ENCODE results near the gene SLC6A3.
"Not testable (repeated sequence)": the region's sequence is repeated elsewhere in the genome, so short reads cannot be mapped to it uniquely, and the experiment has no call there.

SLC6A3 gene

DNA sequence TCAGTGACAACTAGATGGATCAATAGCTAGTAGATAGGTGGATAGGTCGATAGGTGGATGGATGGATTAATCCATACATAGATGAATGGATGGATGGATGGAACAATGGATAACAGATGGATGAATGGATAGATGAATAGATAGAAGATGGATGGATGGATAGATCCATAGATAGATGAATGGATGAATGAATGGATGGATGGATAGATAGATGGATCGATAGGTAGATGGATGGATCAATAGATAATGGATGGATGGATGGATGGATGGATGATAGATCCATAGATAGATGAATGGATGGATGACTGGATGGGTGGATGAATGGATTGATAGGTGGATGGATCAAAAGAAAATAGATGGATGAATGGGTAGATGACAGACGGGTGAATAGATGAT, 5.1 kb downstream of the SLC6A3 start:
- DNase-seq (ENCODE audit: low spot score): no peak

DNA sequence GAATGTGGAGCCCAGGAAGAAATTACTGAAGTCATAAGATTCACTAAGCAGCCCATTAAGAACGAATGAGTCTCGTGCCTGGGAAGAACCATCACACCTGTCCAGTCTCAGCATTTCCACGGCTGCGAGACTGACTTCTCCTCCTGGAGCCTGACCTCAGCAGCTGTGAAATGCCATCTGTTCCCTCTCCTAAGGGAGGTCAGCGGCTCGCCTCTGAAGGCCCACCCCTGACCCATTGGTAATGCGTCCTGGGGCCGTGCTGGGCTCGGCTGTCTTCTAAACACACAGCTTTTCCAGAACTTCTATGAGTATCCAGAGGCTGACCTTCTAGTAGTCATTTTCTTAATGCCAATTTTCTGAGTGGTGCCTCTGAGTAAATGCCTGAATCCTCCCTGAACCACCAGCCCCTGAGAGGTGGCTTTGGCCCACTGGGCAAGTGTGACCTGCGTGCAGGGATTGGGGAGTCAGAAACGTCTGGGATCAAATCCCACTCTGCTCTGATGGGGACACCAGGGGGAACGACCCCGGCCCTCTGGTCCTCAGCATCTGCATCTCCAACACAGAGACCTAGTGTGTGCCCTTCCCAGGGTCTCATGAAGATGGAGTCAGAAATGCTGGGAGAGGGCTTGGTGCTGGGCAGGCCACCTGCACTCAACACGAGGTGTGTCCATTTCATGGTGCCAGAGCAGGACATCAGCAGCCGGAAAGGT, 5.7 kb downstream of the SLC6A3 start:
- no peak for DNase-seq (ENCODE audit: low spot score)

DNA sequence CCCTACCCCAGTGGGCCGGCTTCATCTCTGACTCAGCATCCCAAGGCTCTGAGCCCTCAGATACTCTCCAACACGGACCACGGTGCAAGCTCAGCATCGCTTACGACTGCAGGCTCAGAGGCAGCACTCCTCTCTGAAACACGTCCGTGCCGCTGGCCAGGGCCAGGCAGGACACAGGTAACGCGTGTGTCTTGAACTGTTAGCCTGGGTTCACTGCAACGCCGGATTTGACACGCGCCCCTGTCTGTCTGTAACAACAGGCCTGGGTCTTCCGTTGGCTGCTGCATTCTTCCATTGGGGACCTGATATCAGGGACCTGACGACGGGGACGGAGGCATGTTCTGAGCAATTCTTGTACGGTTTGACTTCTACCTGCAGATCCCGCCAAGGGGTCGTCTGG, 6.4 kb downstream of the SLC6A3 start:
- DNase-seq (ENCODE audit: low spot score): no peak

DNA sequence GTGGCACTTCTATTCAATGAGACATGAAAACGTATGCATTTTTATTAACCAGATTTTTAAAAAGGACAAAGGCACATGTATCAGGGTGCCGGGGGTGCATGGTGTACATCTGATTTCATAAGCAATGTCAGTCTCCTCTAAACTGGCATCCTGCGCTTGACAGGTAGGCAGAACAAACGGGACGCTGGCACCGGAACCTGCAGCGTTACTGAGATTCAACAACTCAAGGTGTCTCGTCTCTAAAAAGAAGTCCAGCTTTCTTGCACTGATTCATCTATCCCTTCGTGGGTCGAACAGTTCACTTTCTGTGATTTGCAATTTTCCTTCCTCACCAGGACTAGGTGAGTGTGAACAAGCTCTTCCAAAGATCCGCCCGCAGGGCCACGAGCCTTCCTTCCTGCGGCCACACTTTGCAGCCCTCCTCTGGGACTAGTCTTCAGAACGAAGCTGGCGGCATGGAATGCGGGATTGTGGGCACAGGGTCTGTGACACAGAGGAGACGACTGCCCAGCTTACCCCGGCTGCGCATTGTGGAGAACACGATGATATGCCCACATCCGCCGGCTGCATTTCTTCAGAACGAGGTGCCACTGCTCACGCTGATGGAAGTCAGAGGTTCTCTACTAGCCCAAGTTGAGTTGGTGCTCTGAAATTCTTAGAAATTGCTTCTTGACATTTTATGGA, 7.2 kb downstream of the SLC6A3 start:
- no peak for DNase-seq (ENCODE audit: low spot score)

DNA sequence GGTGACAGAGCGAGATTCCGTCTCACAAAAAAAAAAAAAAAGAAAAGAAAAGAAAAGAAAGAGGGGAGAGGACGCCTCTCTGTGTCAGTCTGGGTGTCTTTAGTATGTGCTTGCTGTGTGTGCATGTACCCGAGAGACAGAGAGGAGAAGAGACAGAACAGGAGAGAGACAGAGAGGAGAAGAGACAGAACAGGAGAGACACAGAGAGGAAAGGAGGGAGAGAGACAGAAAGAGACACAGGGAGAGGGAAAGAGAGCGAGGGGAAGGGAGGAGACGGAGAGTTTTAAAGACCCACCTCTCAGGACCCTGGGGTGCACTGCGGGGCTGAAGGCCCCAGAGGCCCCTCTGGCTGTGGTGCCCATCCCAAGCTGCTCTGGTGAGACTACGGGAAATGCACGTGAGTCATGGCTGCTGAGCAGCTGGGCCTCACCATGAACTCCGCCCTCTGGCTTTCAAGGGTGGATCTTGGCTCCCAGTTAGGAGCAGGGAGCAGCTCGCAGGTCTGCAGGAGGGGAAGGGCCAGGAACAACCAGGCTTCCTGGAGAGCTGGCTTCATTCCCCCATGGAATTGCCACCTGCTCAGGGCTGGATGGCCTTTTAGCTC, 7.9 kb downstream of the SLC6A3 start:
- DNase-seq (ENCODE audit: low spot score): no peak

DNA sequence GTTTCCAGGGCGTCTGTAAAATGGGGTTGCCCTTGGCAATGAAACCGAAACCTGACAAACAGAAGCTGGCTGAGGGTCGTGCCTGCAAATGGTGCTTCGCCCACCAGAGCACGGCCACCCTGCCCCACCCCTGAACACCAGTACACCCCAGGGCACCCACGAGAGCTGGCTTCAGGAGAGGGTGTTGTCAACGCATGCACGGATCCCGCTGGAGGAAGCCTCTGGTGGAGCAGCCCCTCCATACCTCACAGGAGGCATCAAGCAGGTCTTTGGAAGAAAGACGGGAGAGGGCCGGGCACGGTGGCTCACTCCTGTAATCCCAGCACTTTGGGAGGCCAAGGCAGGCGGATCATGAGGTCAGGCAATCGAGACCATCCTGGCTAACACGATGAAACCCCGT, 8.6 kb downstream of the SLC6A3 start:
- DNase-seq (ENCODE audit: low spot score): no peak

DNA sequence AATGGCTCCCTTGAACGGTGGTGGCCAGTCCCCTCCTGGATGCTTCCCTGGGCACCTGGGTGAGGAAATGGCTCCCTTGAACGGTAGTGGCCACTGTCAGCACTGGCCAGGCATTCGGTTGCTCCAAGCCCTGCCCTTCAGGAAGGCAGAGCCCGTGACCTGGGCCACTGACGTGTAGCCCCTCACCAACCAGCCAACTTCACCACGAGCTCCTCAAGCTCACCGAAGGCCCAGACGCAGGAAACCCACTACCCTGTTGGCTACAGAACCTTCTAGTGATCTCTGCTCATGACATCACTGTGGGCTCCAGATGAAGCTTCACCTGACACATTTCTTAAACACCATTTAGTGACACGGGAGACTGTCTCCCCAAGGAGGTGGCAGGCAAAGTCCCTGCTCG, 9.2 kb downstream of the SLC6A3 start:
- DNase-seq (ENCODE audit: low spot score): no peak

DNA sequence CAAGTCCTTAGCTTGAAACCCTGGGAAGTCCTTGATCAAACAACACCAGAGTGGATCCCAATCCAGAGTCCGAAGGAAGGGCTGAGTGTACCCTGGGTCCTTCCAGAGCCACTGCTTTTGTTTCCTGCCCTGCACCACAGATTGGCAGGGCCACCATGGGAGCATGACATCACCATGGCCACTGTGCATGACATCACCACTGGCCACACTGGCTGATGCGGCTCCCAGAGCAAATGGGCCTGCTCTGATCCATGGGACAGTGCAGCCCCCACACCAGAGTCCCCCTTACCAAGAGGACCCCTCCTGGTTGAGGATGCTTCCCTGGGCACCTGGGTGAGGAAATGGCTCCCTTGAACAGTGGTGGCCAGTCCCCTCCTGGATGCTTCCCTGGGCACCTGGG, 9.9 kb downstream of the SLC6A3 start:
- DNase-seq (ENCODE audit: low spot score): no peak

DNA sequence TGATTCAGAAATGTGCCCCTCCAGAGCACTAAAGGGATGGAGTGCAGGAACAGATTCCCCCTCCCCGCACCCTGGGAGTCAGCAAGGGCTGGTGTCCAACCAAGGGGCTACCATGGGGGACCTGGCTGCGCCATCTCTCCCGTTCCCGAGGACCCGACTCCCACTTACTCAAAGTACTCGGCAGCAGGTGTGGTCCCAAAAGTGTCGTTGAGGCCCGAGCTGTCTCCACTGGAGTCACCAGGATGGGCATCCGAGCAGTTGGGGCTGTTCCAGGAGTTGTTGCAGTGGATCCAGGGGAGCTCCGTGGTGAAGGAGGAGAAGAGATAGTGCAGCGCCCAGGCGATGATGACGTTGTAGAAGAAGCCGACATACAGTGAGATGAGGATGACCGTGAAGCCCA, 12.9 kb downstream of the SLC6A3 start:
- no peak for DNase-seq (ENCODE audit: low spot score)

DNA sequence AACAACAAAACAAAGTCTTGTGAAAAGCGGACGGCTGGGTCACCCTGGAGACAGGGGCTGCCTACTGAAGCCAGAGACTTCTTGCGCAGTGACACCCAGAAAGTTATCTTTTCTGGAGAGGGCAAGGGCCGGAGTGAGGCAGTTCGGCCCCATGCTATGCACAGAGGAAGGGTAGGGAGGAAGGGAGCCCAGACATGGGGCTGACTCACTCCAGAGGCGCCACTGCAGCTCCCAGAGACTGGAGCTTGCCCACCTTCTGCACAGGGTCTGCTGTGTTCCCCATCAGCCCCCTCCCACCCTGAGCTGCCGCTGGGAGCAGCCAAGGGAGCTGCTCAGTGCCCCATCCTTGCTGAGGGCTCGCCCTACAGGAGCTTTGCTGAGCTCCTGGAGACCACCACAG, 13.3 kb downstream of the SLC6A3 start:
- DNase-seq (ENCODE audit: low spot score): no peak

DNA sequence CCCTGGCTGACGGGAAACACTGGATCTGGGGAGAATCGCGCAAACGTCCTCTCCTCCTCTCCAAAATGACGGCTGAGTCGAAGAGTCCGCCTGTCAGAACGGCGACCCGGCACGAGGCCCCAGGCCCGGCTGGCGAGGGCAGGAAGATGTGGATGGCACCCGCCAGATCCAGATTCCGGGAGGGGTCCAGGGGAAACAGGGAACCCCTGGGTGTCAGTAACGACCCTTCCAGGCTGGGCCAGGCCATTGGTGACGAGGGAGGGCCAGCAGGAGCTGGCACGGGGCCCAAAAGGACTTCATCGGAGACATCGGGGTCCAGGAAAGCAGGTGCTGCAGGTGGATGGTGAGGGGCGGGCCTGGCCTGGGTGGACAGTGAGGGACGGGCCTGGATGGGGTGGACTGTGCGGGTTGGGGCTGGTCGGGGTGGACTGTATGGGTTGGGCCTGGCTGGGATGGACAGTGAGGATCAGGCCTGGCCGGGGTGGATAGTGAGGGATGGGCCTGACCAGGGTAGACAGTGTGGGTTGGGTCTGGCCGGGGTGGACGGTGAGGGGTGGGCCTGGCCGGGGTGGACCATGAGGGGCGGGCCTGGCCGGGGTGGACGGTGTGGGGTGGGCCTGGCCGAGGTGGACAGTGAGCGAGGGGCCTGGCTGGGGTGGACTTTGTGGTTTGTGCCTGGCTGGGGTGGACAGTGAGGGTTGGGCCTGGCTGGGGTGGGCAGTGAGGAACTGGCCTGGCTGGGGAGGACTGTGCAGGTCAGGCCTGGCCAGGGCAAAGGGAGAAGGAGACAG, 14.0 kb downstream of the SLC6A3 start:
- DNase-seq (ENCODE audit: low spot score): no peak

DNA sequence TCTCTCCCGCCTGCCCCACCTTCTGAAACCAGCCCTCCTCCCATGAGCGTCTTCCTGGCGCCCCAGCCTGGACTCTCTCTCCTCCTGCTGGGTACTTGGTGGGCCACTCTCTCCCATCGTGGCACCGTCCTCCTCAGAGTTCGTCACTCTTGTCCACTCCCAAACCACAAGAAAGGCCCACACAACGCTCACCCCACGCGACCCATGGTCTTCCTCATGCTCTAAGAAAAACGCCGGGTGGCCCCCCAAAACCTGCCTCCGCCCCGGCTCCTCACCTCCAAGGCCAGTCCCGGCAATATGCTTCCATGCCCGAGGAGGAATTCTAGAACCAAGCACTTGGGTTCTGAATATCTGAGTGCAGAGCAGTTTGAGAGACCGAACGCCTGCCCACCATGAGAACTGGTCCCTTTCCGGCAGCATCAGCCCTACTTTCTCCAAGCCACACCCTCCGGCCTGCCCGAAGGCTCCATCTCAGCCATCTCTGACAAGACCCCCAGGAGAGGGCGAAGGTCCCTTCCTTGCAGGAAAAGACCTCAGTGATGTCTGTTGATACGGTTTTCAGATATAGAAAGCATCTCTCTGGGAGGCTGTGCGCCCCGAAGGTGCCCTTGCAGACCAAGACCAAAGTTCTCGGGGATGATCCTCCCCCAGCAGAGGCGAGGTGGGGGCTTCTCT, 15.0 kb downstream of the SLC6A3 start:
- DNase-seq (ENCODE audit: low spot score): no peak

DNA sequence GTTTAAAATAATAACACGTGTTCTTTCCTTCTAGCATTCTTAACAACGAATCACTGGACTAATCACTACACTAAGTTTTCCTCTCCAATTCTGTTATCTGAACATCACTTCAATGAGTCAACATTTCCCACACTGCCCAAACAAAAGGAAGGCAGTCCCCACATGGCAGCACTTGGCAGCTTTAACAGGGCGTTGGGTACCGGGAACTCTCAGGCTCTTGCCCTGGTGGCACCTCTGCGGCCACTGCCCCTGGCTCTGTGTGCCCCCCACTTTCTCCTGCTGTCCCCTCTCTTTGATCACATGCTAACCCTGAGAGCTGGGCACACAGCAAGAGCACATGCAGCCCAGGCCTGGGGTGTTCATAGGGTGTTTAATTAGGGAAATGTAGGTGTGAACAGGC, 15.7 kb downstream of the SLC6A3 start:
- no peak for DNase-seq (ENCODE audit: low spot score)

DNA sequence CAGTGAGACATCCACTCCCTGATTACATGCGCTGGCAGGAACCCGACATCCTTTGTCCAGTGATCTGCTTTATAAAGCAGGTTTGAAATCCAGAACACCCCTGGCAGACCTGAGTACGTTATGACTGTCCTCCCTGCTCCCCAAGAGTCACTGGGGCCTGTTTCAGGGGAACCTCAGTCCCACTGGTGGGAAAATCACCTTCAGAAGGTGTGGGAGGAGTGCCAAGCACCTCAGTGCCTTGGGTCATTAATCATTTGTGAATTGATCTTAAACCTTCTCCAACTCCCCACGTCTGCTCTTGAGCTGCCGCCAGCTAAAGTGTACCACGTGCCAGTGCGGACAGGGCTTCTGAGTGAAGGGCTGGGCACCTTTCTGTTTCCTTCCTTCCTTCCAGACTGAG, 16.2 kb downstream of the SLC6A3 start:
- no peak for DNase-seq (ENCODE audit: low spot score)

DNA sequence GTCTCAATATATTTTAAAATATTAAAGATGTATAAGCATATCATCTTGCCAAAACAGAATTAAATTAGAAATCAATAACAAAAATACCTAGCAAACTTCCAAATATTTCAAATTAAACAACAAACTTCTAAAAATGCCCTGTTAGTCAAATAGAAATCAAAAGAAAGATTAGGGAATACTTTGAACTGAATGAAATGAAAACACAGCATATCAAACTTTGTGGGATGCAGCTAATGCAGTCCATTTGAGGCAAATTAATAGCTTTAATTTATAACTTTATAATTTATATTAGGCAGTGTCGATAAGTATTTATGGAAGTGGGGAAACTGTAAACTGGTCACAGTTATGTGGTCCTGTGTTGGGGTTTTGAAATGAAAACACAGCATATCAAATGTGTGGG, 17.1 kb downstream of the SLC6A3 start:
- no peak for DNase-seq (ENCODE audit: low spot score)

DNA sequence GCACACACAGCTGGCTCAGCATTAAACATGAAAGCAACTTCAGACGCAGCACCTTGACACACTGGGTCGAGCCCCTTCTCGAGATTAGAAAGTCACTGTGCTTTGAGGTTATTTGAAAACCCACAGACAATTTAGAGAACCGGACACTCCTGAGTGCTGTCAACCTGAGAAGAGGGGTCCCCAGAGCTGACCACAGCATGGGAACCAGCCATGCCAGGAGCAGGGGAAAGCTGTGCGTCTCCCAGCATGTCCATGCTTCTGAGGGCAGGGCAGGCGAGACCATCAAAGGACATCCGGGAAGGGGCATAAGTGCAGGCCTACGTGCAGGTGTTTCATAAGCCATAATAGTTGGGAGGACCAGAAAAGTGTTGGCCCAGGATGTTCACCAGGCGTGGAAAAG, 20.5 kb downstream of the SLC6A3 start:
- DNase-seq (ENCODE audit: low spot score): no peak

DNA sequence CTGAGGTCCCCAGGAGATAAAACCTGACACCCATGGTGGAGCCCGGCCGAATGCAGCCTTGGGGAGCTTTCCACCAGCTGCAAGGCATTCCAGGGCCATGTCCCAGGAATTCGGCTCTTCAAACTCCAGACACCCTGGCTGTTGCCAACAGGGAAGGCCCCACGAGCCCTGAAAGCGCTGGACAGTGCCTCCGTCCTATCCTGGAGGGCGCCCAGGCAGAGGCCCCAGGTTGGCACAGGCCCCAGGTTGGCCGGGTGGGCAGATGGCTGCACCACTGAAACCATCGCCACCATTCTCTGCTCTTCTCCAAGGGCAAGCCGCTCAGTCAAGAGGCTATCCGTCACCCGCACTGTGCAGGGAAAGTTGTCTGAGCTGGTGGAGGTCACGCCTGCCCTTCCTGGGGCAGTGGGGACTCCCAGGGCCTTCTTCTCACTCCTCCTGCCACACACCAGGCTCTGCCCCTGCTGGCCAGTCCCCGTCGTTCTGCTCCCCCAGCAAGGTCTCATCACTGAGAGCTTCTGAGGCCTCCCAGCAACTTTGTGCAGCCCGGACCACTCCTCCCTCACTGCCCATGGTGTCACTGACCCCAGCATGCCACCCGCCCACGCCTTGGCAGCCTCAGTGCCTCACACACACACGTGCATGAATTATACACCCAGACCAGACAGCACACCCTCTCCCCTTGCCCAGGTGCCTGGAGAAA, 21.2 kb downstream of the SLC6A3 start:
- no peak for DNase-seq (ENCODE audit: low spot score)

DNA sequence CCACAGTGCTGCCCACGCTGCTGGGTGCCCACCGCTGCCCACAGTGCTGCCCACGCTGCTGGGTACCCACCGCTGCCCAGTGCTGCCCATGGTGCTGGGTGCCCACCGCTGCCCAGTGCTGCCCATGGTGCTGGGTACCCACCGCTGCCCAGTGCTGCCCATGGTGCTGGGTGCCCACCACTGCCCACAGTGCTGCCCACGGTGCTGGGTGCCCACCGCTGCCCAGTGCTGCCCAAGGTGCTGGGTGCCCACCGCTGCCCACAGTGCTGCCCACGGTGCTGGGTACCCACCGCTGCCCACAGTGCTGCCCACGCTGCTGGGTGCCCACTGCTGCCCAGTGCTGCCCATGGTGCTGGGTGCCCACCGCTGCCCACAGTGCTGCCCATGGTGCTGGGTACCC, 22.7 kb downstream of the SLC6A3 start:
- DNase-seq (ENCODE audit: low spot score): not testable (repeated sequence)

DNA sequence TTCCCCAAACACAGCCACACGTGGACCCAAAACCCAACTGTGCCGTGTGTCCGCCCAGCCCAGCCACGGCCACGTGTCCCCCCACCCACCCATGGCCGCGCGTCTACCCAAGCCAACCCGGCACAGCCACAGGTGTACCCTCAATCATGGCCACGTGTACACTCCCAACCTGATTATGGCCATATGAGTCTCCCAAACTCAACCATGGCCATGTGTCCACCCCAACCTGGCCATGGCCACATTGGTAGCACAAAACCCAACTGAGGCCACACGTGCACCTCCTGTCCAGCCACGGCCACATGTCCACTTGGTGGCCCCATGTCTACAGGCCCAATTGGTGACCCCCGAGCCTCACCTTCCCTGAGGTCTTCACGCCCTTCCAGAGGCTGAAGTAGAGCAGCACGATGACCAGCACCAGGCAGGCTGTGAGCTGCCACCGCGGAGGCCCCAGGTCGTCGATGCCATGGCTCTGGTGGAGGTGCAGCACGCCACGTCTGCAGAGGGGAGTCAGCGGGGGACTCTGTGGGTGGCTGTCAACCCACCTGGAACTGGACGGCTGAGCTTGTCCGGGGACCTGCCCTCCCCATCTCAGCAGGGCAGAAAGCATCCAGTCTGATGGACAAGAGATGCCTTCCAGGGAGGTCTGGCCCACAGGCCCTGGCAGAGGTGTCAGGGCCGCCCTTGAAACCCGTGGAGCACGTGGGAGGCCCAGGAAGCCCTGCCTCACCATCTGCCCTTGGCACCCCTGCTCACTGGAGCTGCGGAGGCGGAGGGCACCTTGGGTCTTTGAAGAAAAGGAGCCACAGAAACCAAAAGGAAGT, 23.5 kb downstream of the SLC6A3 start:
- no peak for DNase-seq (ENCODE audit: low spot score)

All from globus pallidus (tissue), 1 donor.